ENCODE measurements around the gene EEA1.

Gene EEA1

DNA sequence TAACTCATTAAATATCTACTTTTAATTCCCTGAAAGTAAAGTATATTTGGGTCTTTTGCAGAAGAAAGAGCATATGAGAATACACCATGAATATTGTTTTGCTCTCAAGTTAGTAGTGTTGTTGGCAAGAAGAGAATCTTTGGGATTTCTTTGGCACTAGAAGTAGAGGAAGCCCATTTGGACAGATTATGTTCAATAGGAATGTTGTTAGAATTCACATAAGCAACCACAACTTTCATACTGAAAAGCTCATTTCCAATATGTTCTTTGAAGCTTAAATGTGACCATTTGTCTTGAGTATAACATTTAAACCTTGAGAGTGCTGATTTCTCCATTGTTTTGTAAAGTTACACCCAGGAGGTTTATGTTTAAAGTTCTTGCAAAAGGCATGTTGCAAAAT, 188.7 kb downstream of the EEA1 start:
- no peak for DNase-seq (ENCODE audit: low read depth, low spot score)
- TF ChIP-seq EZH2 (IDR thresholded peaks at IDR 0.05) = no peak
- no peak for TF ChIP-seq FOXP2 (optimal IDR thresholded peaks at IDR 0.05; ENCODE audit: control extremely low read depth, extremely low read length, insufficient read depth)
- no peak for TF ChIP-seq POLR2AphosphoS5 (IDR thresholded peaks at IDR 0.05; ENCODE audit: borderline replicate concordance, low read depth, low read length)

DNA sequence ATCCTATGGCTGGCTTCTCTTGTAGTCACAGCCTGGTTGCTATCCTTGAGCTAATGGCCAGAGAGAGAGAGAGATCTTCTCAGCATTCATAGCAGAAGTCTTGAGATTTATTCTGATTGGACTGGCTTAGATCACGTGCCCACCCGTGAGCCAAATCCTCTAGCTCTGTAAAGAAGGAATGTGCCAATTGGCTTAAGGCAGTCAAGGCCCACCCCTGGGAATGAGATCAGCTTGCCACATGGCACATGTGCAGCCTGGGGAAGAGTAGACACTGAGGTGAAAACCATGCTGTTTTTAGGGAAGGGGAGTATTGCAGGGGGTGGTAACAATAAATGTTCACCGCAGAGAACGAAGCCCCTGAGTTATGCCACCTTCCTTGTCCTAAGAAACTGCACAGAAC, 190.0 kb downstream of the EEA1 start:
- Histone ChIP-seq H3K4me3 (no peak overlapping the region), H3K27ac (no peak overlapping the region), H3K9ac (ENCODE audit: insufficient read length) (no peak overlapping the region), H3K36me3 (ENCODE audit: insufficient read depth, low read length) (no peaks in the 10 kb centered on the region), H3K9me3 (ENCODE audit: low read depth, low read length) (no peaks in the 10 kb centered on the region)
- no peak for DNase-seq (ENCODE audit: low read depth, low spot score)
- TF ChIP-seq FOXP2 (optimal IDR thresholded peaks at IDR 0.05; ENCODE audit: control extremely low read depth, extremely low read length, insufficient read depth) (no peak), EZH2 (IDR thresholded peaks at IDR 0.05) (no peak), POLR2AphosphoS5 (IDR thresholded peaks at IDR 0.05; ENCODE audit: borderline replicate concordance, low read depth, low read length) (no peak)

More for the DNA sequence above, 188.7 kb downstream of the EEA1 start:
- Histone ChIP-seq H3K4me3 (no peak overlapping the region), H3K9ac (ENCODE audit: insufficient read length) (no peak overlapping the region), H3K36me3 (ENCODE audit: insufficient read depth, low read length) (no peaks in the 10 kb centered on the region), H3K9me3 (ENCODE audit: low read depth, low read length) (no peaks in the 10 kb centered on the region), H3K27ac (no peak overlapping the region)

DNA sequence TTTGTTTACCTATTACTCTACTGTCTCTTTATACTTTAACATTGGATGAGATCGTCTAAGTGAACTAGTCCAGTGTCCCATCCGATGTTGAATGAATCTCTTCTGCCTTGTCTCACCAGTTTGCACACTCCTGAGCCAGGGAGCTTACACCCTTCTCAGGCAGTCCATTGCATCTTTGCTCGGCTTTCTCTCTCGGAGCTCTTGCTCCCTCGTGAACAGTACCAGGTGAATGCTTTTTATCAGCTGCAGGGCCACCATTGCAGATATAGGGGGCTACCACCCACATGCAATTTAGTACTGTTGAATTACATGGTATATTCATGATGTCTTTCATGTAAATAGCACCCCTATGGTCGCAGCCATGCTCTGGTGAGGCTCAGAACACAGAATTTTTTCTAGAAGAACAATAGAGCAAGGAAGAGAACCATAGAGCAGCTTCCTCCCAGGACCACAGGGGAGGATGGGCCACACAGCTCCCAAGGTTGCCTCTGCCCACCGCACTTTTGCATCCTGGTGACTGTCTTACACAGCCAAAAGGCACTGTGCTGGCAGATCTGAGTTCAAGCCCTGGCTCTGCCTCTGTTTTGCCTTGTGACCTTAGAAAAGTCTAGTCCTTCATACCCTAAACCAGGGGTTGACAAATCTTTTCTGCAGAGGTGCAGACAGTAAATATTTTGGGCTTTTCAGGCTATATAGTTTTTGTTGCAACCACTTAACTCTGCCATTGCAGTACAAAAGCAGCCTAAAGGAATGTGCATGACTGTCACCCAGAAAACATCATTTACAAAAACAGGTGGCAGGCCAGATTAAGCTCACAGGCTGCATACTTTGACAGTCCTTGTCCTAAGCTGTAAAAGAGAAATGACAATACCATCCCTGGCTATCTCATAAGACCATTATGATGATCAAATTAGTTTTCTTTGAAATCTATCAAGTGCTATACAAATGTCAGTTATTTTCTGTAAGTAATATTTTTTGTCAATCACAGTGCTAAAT, 190.9 kb downstream of the EEA1 start:
- no peak for TF ChIP-seq FOXP2 (optimal IDR thresholded peaks at IDR 0.05; ENCODE audit: control extremely low read depth, extremely low read length, insufficient read depth)
- no peak for TF ChIP-seq POLR2AphosphoS5 (IDR thresholded peaks at IDR 0.05; ENCODE audit: borderline replicate concordance, low read depth, low read length)
- TF ChIP-seq EZH2 (IDR thresholded peaks at IDR 0.05) = no peak
- no peak overlapping the region for H3K4me3 ChIP-seq
- no peaks in the 10 kb centered on the region for H3K9me3 ChIP-seq (ENCODE audit: low read depth, low read length)
- H3K27ac ChIP-seq = no peak overlapping the region
- DNase-seq (ENCODE audit: low read depth, low spot score) = no peak
- H3K36me3 ChIP-seq (ENCODE audit: insufficient read depth, low read length) = no peaks in the 10 kb centered on the region
- H3K9ac ChIP-seq (ENCODE audit: insufficient read length) = no peak overlapping the region

DNA sequence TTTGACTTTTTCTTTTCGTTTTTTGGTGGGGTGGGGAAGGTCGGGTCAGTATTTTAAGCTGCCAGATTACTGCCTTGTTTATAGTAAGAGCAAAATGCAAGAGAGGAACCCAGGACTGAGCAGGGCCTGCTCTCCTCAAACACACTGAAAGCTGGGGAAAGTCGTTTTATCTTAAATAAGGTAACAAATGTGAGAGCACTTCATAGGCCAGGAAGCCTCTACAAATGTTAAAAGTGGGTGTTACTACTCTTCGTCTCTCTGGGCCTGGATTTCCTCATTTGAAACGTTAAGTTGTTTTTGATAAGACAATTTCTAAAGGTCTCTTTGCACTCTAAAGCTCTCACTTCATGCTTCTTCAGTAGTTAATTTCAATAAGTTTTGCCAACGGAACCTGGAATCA, 192.5 kb downstream of the EEA1 start:
- H3K4me3 ChIP-seq = no peak overlapping the region
- TF ChIP-seq POLR2AphosphoS5 (IDR thresholded peaks at IDR 0.05; ENCODE audit: borderline replicate concordance, low read depth, low read length) (no peak), FOXP2 (optimal IDR thresholded peaks at IDR 0.05; ENCODE audit: control extremely low read depth, extremely low read length, insufficient read depth) (no peak), EZH2 (IDR thresholded peaks at IDR 0.05) (no peak)
- H3K9me3 ChIP-seq (ENCODE audit: low read depth, low read length) = no peaks in the 10 kb centered on the region
- H3K36me3 ChIP-seq (ENCODE audit: insufficient read depth, low read length) = no peaks in the 10 kb centered on the region
- no peak overlapping the region for H3K27ac ChIP-seq
- DNase-seq (ENCODE audit: low read depth, low spot score) = no peak
- no peak overlapping the region for H3K9ac ChIP-seq (ENCODE audit: insufficient read length)

DNA sequence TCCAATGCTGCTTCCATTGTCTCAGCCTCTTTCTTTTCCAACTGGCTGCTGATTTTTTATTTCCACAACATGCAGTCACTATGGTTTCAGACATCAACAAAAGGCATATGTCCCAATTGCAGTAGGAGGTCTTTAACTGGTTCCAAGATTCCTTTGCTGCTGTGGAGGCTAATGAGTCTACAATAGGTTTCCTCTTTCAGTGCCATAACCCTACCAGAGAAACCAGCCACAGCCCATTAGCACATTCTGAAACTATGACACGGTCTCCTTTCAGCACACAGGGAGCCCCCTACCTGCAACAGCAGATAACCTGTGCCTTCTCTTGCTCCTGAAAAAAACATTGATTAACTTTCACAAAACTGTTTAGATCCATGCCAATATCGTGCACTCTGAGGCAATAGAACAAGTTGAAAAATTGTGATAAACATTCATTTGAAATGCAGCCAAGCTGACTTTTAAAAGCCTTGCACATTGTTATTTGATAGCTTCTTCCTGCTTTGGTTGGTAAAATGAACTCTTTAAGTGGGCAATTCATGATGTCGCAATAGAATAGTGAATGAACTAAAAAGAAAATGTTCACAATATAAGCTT, 193.9 kb downstream of the EEA1 start:
- DNase-seq (ENCODE audit: low read depth, low spot score) = peak; percentile 95
- no peaks in the 10 kb centered on the region for H3K9me3 ChIP-seq (ENCODE audit: low read depth, low read length)
- H3K27ac ChIP-seq = peak overlapping the region; percentile 81
- peak; percentile 42 for TF ChIP-seq FOXP2 (optimal IDR thresholded peaks at IDR 0.05; ENCODE audit: control extremely low read depth, extremely low read length, insufficient read depth)
- TF ChIP-seq POLR2AphosphoS5 (IDR thresholded peaks at IDR 0.05; ENCODE audit: borderline replicate concordance, low read depth, low read length) = no peak
- no peaks in the 10 kb centered on the region for H3K36me3 ChIP-seq (ENCODE audit: insufficient read depth, low read length)
- H3K4me3 ChIP-seq = peak overlapping the region; percentile 64
- H3K9ac ChIP-seq (ENCODE audit: insufficient read length) = no peak overlapping the region

DNA sequence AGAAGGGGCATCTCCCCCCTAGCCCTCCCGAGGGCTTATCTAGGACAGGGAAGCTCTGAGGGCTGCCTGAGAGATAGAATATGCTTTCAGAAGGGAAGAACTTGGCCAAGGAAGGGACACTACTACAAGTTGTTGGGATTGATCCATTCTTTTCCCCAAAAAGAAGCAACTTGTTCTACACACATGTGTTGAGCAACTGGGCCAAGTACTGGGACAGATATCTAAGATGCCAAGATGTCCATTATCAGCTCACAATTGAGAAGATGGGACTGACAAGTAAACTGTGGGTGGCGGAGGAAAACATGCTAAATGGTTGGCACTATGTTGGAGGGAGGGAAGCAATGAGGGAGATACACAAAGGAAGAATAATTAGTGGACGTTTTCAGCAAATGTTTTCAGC, 195.4 kb downstream of the EEA1 start:
- DNase-seq (ENCODE audit: low read depth, low spot score) = no peak
- TF ChIP-seq FOXP2 (optimal IDR thresholded peaks at IDR 0.05; ENCODE audit: control extremely low read depth, extremely low read length, insufficient read depth) (no peak), EZH2 (IDR thresholded peaks at IDR 0.05) (no peak), POLR2AphosphoS5 (IDR thresholded peaks at IDR 0.05; ENCODE audit: borderline replicate concordance, low read depth, low read length) (no peak)
- no peaks in the 10 kb centered on the region for H3K36me3 ChIP-seq (ENCODE audit: insufficient read depth, low read length)
- H3K9me3 ChIP-seq (ENCODE audit: low read depth, low read length) = no peaks in the 10 kb centered on the region
- H3K9ac ChIP-seq (ENCODE audit: insufficient read length) = no peak overlapping the region
- no peak overlapping the region for H3K4me3 ChIP-seq
- H3K27ac ChIP-seq = no peak overlapping the region

DNA sequence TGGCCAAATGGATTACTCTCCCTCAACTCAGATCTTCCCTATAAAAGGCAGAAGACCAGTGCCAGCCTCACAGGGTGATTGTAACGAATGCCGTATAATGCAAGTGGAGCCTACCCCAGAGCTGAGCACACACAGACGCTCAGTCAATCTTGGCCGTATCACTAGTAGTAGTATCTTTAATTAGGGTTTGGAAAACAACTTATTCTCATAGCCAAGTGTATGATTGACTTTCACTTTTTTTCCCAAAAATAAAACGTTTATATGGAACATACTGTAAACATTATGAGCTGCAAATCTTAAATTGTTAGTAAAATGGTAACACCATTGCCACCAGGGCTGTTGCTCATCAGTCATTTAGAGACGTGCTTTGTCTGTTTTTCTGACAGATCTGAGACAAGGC, 195.9 kb downstream of the EEA1 start:
- DNase-seq (ENCODE audit: low read depth, low spot score) = no peak
- H3K27ac ChIP-seq = no peak overlapping the region
- H3K9me3 ChIP-seq (ENCODE audit: low read depth, low read length) = no peaks in the 10 kb centered on the region
- H3K36me3 ChIP-seq (ENCODE audit: insufficient read depth, low read length) = no peaks in the 10 kb centered on the region
- H3K9ac ChIP-seq (ENCODE audit: insufficient read length) = no peak overlapping the region
- no peak for TF ChIP-seq EZH2 (IDR thresholded peaks at IDR 0.05)
- TF ChIP-seq FOXP2 (optimal IDR thresholded peaks at IDR 0.05; ENCODE audit: control extremely low read depth, extremely low read length, insufficient read depth) = no peak
- no peak for TF ChIP-seq POLR2AphosphoS5 (IDR thresholded peaks at IDR 0.05; ENCODE audit: borderline replicate concordance, low read depth, low read length)
- no peak overlapping the region for H3K4me3 ChIP-seq

DNA sequence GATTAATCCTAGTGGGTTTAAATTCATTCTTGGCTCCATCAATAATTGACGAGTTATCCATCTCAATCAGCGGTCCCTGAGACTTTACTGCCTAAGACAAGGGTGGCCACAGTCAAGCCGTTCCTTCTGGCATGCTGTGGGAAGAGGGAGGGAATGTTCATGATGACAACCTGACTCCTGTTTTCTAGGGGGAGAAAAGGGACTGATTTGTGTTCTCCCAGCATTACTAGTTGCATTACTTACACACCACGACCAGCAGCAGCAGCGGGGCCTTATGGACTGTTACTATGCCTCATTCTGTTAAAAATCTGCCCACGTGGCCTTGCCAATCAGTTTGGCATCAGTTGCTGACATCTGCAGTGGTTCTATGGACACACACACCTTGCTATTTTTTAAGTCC, 196.4 kb downstream of the EEA1 start:
- no peak for DNase-seq (ENCODE audit: low read depth, low spot score)
- TF ChIP-seq EZH2 (IDR thresholded peaks at IDR 0.05) = no peak
- TF ChIP-seq FOXP2 (optimal IDR thresholded peaks at IDR 0.05; ENCODE audit: control extremely low read depth, extremely low read length, insufficient read depth) = no peak
- TF ChIP-seq POLR2AphosphoS5 (IDR thresholded peaks at IDR 0.05; ENCODE audit: borderline replicate concordance, low read depth, low read length) = no peak

More for the DNA sequence above, 196.4 kb downstream of the EEA1 start:
- Histone ChIP-seq H3K9me3 (ENCODE audit: low read depth, low read length) (no peaks in the 10 kb centered on the region), H3K4me3 (no peak overlapping the region), H3K9ac (ENCODE audit: insufficient read length) (no peak overlapping the region), H3K36me3 (ENCODE audit: insufficient read depth, low read length) (no peaks in the 10 kb centered on the region), H3K27ac (no peak overlapping the region)

Measured in SK-N-MC (cell line).